Uterus (tissue), 2 donors: ENCODE measurements around the gene HIVEP3.

ENCODE experiments used
- POLR2A ChIP-seq, 2 donors: fragments of 450-650 bp; IDR thresholded peaks; one replicate each; pipeline ENCODE4 v1.6.1; 2016; ENCODE audit warnings: antibody characterized with exemption in 2 of 2, mild to moderate bottlenecking in 1 of 2, moderate library complexity in 1 of 2
- TF ChIP-seq, protein P1 (sequence below), 4 experiments: fragments of 200-600 bp in 2 of 4; fragments of 450-650 bp in 2 of 4; sonication (generic) in 2 of 4; IDR thresholded peaks; one replicate each; pipeline ENCODE4 v1.5.1; 2016 to 2019; ENCODE audit warnings: antibody characterized with exemption in 4 of 4, mild to moderate bottlenecking in 2 of 4, moderate library complexity in 1 of 4

DNA sequence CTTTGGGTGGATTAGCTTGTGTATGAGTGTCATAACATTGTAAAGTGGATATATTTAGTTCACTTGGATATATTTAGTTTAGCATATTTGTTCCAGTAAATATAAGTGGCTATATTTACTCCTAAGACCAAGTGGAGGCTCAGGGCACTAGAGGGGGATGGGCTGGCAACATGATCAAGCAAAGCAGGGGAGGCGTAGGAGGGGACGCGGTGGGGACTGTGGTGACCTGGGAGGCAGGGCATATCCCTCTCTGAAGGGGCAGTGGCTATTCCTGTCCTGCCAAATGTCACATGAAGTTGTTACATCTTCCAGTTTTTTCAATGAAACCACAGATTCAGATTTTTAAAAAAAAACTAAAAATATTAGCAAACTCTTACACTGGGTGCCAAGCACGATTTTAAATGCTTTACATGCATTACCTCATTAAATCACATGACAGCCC is 382.3 kb downstream of the HIVEP3 start:
- TF ChIP-seq, protein P1, sequence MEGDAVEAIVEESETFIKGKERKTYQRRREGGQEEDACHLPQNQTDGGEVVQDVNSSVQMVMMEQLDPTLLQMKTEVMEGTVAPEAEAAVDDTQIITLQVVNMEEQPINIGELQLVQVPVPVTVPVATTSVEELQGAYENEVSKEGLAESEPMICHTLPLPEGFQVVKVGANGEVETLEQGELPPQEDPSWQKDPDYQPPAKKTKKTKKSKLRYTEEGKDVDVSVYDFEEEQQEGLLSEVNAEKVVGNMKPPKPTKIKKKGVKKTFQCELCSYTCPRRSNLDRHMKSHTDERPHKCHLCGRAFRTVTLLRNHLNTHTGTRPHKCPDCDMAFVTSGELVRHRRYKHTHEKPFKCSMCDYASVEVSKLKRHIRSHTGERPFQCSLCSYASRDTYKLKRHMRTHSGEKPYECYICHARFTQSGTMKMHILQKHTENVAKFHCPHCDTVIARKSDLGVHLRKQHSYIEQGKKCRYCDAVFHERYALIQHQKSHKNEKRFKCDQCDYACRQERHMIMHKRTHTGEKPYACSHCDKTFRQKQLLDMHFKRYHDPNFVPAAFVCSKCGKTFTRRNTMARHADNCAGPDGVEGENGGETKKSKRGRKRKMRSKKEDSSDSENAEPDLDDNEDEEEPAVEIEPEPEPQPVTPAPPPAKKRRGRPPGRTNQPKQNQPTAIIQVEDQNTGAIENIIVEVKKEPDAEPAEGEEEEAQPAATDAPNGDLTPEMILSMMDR (IDR thresholded peaks at IDR 0.05), result no peak
- TF ChIP-seq POLR2A (IDR thresholded peaks at IDR 0.05), result no peak
